Mesendoderm (in vitro differentiated cells): Measurements from ENCODE around the gene CASP8.

Experiments used
- DNase-seq: peaks from one replicate; pipeline ENCODE4 v3.0.0; 2013
- H2AK5ac ChIP-seq: 2 replicates; pipeline ENCODE4 v1.6.1; 2013; ENCODE audit warnings: low read length, inconsistent platforms
- H2BK120ac ChIP-seq: 2 replicates; pipeline ENCODE4 v1.6.1; 2013; ENCODE audit warnings: low read depth, mild to moderate bottlenecking, low read length, moderate library complexity, mixed read lengths
- H2BK15ac ChIP-seq: replicated peaks from 2 replicates; pipeline ENCODE4 v1.6.1; 2013; ENCODE audit warnings: low read depth, mild to moderate bottlenecking, moderate library complexity
- H2BK5ac ChIP-seq: 2 replicates; pipeline ENCODE4 v1.6.1; 2013; ENCODE audit warnings: low read length, inconsistent platforms
- H3K18ac ChIP-seq: 2 replicates; pipeline ENCODE4 v1.6.1; 2013; ENCODE audit warnings: mild to moderate bottlenecking, low read length, mixed read lengths
- H3K23ac ChIP-seq: one replicate; pipeline ENCODE4 v1.6.1; 2013; ENCODE audit warnings: low read length
- H3K27ac ChIP-seq: 2 replicates; pipeline ENCODE4 v1.5.1; 2013; ENCODE audit warnings: low read depth, mild to moderate bottlenecking, inconsistent platforms, low read length, moderate library complexity
- H3K27me3 ChIP-seq: 2 replicates; pipeline ENCODE4 v1.6.1; 2013; ENCODE audit warnings: low read length, control low read depth, mild to moderate bottlenecking, inconsistent platforms; ENCODE audit not compliant: insufficient read depth, poor library complexity
- H3K36me3 ChIP-seq: 2 replicates; pipeline ENCODE4 v1.6.1; 2013; ENCODE audit warnings: low read length, inconsistent platforms; ENCODE audit not compliant: control insufficient read depth, insufficient read depth
- H3K4ac ChIP-seq: one replicate; pipeline ENCODE4 v1.6.1; 2013; ENCODE audit warnings: low read depth, mild to moderate bottlenecking, low read length, moderate library complexity
- H3K4me1 ChIP-seq: 2 replicates; pipeline ENCODE4 v1.6.1; 2013; ENCODE audit warnings: low read depth, low read length, inconsistent platforms; ENCODE audit not compliant: control insufficient read depth
- H3K4me2 ChIP-seq: 2 replicates; pipeline ENCODE4 v1.6.1; 2013; ENCODE audit warnings: low read length
- H3K4me3 ChIP-seq: 2 replicates; pipeline ENCODE4 v1.5.1; 2013; ENCODE audit warnings: mild to moderate bottlenecking, low read length
- H3K56ac ChIP-seq: one replicate; pipeline ENCODE4 v1.6.1; 2013; ENCODE audit warnings: low read length
- H3K79me1 ChIP-seq: 2 replicates; pipeline ENCODE4 v1.6.1; 2013; ENCODE audit warnings: low read length, inconsistent platforms
- H3K79me2 ChIP-seq: 2 replicates; pipeline ENCODE4 v1.6.1; 2013; ENCODE audit warnings: mild to moderate bottlenecking, low read length; ENCODE audit not compliant: control insufficient read depth, insufficient read depth
- H3K9ac ChIP-seq: 2 replicates; pipeline ENCODE4 v1.6.1; 2013; ENCODE audit warnings: low read length, inconsistent platforms
- H4K5ac ChIP-seq: one replicate; pipeline ENCODE4 v1.6.1; 2013; ENCODE audit warnings: low read length
- H4K8ac ChIP-seq: one replicate; pipeline ENCODE4 v1.6.1; 2013; ENCODE audit warnings: low read depth, mild to moderate bottlenecking, control low read depth, low read length, moderate library complexity
- WGBS: extraction: QIAGEN DNeasy Blood & Tissue Kit; methylation state at CpG from one replicate; pipeline ENCODE4 v1.1.7; 2013; ENCODE audit warnings: low lambda C conversion rate, missing lambda C conversion rate; ENCODE audit not compliant: insufficient coverage; ENCODE audit errors: extremely low coverage; 5-methylcytosine and 5-hydroxymethylcytosine counted together

Gene CASP8

DNA sequence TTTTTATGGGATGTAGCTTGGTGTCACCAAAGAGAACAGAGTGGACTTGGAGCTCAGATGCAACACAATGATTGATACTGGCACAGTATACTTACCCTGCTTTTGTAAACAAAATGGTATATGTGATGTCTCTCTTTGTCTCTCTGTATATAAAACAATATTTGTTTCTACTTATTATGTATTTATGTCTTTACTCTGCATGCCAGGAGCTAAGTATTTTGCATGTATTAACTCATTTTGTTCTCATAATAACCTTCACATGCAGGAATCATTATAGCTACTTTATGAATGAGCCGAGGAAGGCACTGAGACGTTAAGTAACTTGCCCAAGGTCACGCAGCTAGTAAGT lies 27.9 kb upstream of the CASP8 start:
- Histone ChIP-seq H3K9ac (no peak overlapping the region), H3K18ac (no peak overlapping the region), H3K27ac (no peak overlapping the region), H3K4me3 (no peak overlapping the region), H3K79me1 (no peaks in the 10 kb centered on the region), H2BK120ac (no peak overlapping the region), H3K4me1 (no peaks in the 10 kb centered on the region), H3K36me3 (no peaks in the 10 kb centered on the region), H3K4ac (no peak overlapping the region), H4K5ac (no peak overlapping the region), H2AK5ac (no peak overlapping the region), H4K8ac (no peak overlapping the region), H3K23ac (no peak overlapping the region), H3K79me2 (no peaks in the 10 kb centered on the region), H3K4me2 (no peak overlapping the region), H3K27me3 (no peaks in the 10 kb centered on the region), H2BK15ac (peak overlapping the region; percentile 20), H3K56ac (no peak overlapping the region), H2BK5ac (no peak overlapping the region)
- WGBS = no CpG with 5 or more reads among the region's 3 CpGs
- no peak for DNase-seq

DNA sequence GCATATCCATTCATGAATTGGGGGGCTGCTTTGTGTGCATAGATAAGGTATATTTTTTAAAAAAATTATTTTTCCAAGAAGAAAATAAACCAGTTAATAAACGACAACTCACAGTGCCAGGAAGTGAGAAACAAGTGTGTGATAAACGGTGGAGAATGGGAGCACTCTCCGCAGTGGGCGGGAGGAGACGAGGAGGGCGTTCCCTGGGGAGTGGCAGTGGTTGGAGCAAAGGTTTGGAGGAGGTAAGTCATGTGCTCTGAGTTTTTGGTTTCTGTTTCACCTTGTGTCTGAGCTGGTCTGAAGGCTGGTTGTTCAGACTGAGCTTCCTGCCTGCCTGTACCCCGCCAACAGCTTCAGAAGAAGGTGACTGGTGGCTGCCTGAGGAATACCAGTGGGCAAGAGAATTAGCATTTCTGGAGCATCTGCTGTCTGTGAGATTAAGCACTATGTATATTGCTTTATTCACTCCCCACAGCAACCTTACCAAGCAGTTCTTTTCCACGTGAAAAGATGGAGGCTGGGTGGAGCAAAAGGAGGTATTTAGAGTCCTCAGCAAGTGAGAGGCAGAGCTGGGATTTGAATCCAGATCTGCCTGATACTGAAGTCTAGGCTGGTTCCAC lies 27.0 kb upstream of the CASP8 start:
- Histone ChIP-seq H3K27me3 (no peaks in the 10 kb centered on the region), H3K56ac (peak overlapping the region; percentile 59), H3K79me1 (no peaks in the 10 kb centered on the region), H3K27ac (no peak overlapping the region), H3K18ac (no peak overlapping the region), H4K5ac (no peak overlapping the region), H3K4me2 (peak overlapping the region; percentile 1), H4K8ac (no peak overlapping the region), H2BK120ac (no peak overlapping the region), H2BK15ac (no peak overlapping the region), H3K23ac (no peak overlapping the region), H3K79me2 (no peaks in the 10 kb centered on the region), H3K4me3 (no peak overlapping the region), H3K4ac (no peak overlapping the region), H2BK5ac (no peak overlapping the region), H2AK5ac (no peak overlapping the region), H3K36me3 (no peaks in the 10 kb centered on the region), H3K4me1 (no peaks in the 10 kb centered on the region), H3K9ac (peak overlapping the region; percentile 2)
- WGBS = no CpG with 5 or more reads among the region's 8 CpGs
- DNase-seq = peak; percentile 85

DNA sequence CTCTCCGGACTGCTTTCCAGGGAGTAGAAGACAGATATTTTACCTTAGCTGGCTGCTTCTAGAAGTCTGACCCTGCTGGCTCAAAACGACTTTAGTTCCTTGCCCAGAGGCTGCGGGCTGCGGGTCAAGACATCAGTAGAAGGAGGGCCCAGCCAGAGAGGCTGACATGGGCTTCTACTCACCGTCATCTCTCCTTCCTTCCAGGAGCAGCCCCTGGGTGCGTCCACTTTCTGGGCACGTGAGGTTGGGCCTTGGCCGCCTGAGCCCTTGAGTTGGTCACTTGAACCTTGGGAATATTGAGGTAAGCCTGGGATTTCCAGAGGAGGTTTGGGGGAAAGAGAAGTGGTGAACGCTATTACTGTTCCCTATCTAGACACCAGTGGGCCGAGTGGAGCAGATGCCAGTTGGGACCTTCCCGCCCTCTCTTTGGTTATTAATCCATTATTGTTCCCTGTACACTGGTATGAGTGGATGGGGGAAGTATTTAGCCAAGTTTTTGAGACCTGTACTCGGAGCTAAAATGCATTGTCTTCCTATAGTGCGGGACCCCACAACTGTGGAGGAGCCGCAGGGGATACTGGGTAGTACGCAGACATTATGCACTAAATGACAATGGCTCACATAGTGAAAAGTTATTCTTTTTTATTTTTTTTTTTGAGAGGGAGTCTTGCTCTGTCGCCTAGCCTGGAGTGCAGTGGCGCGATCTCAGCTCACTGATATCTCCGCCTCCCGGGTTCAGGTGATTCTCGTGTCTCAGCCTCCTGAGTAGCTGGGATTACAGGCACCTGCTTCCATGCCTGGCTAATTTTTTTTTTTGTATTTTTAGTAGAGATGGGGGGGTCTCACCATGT lies 26.3 kb upstream of the CASP8 start:
- Histone ChIP-seq H3K4me1 (no peaks in the 10 kb centered on the region), H3K56ac (peak overlapping the region; percentile 59), H3K4ac (no peak overlapping the region), H2BK5ac (no peak overlapping the region), H4K8ac (no peak overlapping the region), H3K9ac (no peak overlapping the region), H3K4me3 (no peak overlapping the region), H3K23ac (no peak overlapping the region), H2BK120ac (no peak overlapping the region), H3K27me3 (no peaks in the 10 kb centered on the region), H3K18ac (no peak overlapping the region), H3K36me3 (no peaks in the 10 kb centered on the region), H4K5ac (no peak overlapping the region), H2AK5ac (no peak overlapping the region), H3K79me2 (no peaks in the 10 kb centered on the region), H3K27ac (no peak overlapping the region), H3K4me2 (peak overlapping the region; percentile 1), H3K79me1 (no peaks in the 10 kb centered on the region), H2BK15ac (no peak overlapping the region)
- no CpG with 5 or more reads among the region's 21 CpGs for WGBS
- no peak for DNase-seq

DNA sequence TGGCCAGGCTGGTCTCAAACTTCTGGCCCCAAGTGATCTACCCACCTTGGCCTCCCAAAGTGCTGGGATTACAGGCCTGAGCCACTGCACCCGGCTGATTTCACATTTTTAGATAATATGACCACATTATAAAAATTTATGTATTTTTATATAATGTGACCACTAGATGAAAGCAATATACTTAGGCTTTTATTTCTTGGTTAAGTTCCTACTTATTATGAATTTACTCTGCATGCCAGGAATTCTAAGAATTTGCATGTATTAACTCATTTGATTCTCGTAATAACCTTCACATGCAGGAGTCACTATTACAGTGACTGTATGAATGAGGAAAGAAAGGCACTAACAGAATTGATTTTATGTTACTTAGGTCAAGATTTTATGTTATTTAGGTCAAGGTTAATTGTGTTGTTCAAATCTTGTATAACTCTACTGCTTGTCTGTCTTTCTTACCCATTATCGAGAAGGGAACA lies 25.6 kb upstream of the CASP8 start:
- no peak overlapping the region for H2BK15ac ChIP-seq
- no CpG with 5 or more reads among the region's 3 CpGs for WGBS
- H3K18ac ChIP-seq = no peak overlapping the region
- H4K8ac ChIP-seq = no peak overlapping the region
- H3K4me1 ChIP-seq = no peaks in the 10 kb centered on the region
- no peaks in the 10 kb centered on the region for H3K27me3 ChIP-seq
- no peak overlapping the region for H2AK5ac ChIP-seq
- H3K79me1 ChIP-seq = no peaks in the 10 kb centered on the region
- H3K4ac ChIP-seq = no peak overlapping the region
- H3K4me3 ChIP-seq = no peak overlapping the region
- H3K9ac ChIP-seq = no peak overlapping the region
- H3K23ac ChIP-seq = no peak overlapping the region
- no peak overlapping the region for H3K4me2 ChIP-seq
- H3K27ac ChIP-seq = no peak overlapping the region
- H3K79me2 ChIP-seq = no peaks in the 10 kb centered on the region
- H3K36me3 ChIP-seq = no peaks in the 10 kb centered on the region
- H2BK5ac ChIP-seq = no peak overlapping the region
- no peak overlapping the region for H4K5ac ChIP-seq
- H3K56ac ChIP-seq = no peak overlapping the region
- H2BK120ac ChIP-seq = no peak overlapping the region
- DNase-seq = no peak

DNA sequence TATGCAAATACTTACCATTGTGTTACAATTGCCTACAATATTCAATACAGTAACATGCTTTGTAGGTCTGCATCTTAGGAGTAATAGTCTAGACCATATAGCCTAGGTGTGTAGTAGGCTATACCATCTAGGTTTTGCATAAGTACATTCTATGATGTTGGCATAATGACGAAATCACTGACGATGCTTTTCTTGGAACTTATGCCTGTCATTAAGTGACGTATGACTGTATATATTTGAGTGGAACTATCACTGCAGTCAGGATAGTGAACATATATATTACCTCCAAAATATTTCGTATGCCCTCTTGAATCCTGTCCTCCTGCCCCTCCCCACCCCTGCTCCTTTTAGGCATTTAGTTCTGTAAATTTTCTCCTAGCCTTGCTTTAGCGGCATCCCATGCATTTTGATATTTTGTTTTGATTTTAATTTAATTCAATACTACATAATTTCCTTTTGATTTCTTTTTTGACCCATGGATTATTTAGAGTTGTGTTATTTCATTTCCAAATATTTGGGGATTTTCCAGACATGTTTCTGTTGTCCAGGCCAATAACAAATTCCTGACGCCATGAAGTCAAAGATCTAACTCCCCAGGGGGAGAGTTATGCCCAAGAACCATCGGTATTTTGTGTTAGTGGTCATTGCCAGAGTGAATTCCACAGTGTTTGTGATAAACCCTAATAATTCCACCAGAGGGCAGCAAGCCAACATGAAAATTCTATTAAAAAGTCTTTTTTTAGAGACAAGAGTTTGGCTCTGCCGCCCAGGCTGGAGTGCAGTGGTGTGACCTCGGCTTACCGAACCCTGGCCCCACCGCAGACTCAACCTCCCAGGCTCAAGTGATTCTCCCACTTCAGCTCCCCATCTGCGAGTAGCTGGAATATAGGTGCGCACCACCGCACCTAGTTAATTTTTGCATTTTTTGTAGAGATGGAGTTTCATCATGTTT lies 24.2 kb upstream of the CASP8 start:
- no peak overlapping the region for H3K9ac ChIP-seq
- H3K4ac ChIP-seq = no peak overlapping the region
- H3K4me2 ChIP-seq = no peak overlapping the region
- H3K36me3 ChIP-seq = no peaks in the 10 kb centered on the region
- no peak overlapping the region for H4K8ac ChIP-seq
- no peak overlapping the region for H3K4me3 ChIP-seq
- no peak overlapping the region for H2BK120ac ChIP-seq
- H2BK15ac ChIP-seq = no peak overlapping the region
- H3K27me3 ChIP-seq = no peaks in the 10 kb centered on the region
- H2AK5ac ChIP-seq = no peak overlapping the region
- no peak overlapping the region for H2BK5ac ChIP-seq
- H4K5ac ChIP-seq = no peak overlapping the region
- no peaks in the 10 kb centered on the region for H3K4me1 ChIP-seq
- H3K79me1 ChIP-seq = no peaks in the 10 kb centered on the region
- H3K79me2 ChIP-seq = no peaks in the 10 kb centered on the region
- no peak overlapping the region for H3K23ac ChIP-seq
- H3K27ac ChIP-seq = no peak overlapping the region
- no peak overlapping the region for H3K56ac ChIP-seq
- DNase-seq = peak; percentile 83
- H3K18ac ChIP-seq = no peak overlapping the region
- WGBS = no CpG with 5 or more reads among the region's 14 CpGs
